SK-N-SH (cell line): ENCODE measurements around the gene NRCAM. TPM values are rescaled to one million over a fixed set of nuclear protein-coding genes. Genes with fewer than 3 reads are reported as not detected.
"Not testable (repeated sequence)": the region's sequence is repeated elsewhere in the genome, so short reads cannot be mapped to it uniquely, and the experiment has no call there.

Source experiments
- CTCF ChIA-PET: fragments of 300-600, 350-600 bp; formaldehyde crosslinking; extraction: SDS; loops from one replicate; lab custom pipeline; 2021; lab: Yijun Ruan, JAX
- POLR2A ChIA-PET: fragments of 350-600 bp; sonication (Branson Sonifier 250); formaldehyde crosslinking; extraction: SDS; loops from one replicate; lab custom pipeline; 2020; ENCODE audit warnings: antibody characterized with exemption, inconsistent platforms; lab: Yijun Ruan, JAX
- DNase-seq: peaks from one replicate; pipeline ENCODE4 v3.0.0; 2012
- H2AFZ ChIP-seq: fragments of 200-600 bp; sonication (generic); 2 replicates; pipeline ENCODE4 v1.8.1; 2016; ENCODE audit warnings: antibody characterized with exemption, mild to moderate bottlenecking, low read depth
- H3F3A ChIP-seq: fragments of 200-600 bp; sonication (generic); replicated peaks from 2 replicates; pipeline ENCODE3; 2016; ENCODE audit warnings: antibody characterized with exemption, mild to moderate bottlenecking; ENCODE audit not compliant: insufficient read depth
- H3K27ac ChIP-seq, 2 experiments: fragments of 200-500 bp in 1 of 2; fragments of 200-600 bp in 1 of 2; sonication (Bioruptor generic) in 1 of 2; sonication (generic), shearing (Covaris generic) in 1 of 2; 2 replicates each; pipeline versions ENCODE4 v1.5.1 to v1.6.1; 2014 to 2016; ENCODE audit warnings: low read depth in 2 of 2, inconsistent platforms in 1 of 2, low read length in 1 of 2, mild to moderate bottlenecking in 1 of 2, mixed read lengths in 1 of 2
- H3K27me3 ChIP-seq: fragments of 200-600 bp; sonication (generic), shearing (Covaris generic); 2 replicates; pipeline ENCODE4 v1.6.1; 2016; ENCODE audit warnings: mixed run types; ENCODE audit not compliant: insufficient read depth
- H3K36me3 ChIP-seq, 2 experiments: fragments of 200-500 bp in 1 of 2; fragments of 200-600 bp in 1 of 2; sonication (Bioruptor generic) in 1 of 2; sonication (generic) in 1 of 2; replicated peaks in 1 of 2; 2 replicates each; pipeline versions ENCODE3 to v1.5.1; 2014 to 2016; ENCODE audit warnings: low read length in 1 of 2, mild to moderate bottlenecking in 1 of 2; ENCODE audit not compliant: insufficient read depth in 2 of 2, control insufficient read depth in 1 of 2
- H3K4me1 ChIP-seq, 2 experiments: fragments of 200-500 bp in 1 of 2; fragments of 200-600 bp in 1 of 2; sonication (Bioruptor generic) in 1 of 2; sonication (generic), shearing (Covaris generic) in 1 of 2; 2 replicates each; pipeline versions ENCODE4 v1.5.1 to v1.6.1; 2014 to 2016; ENCODE audit warnings: low read depth in 1 of 2, low read length in 1 of 2, mixed run types in 1 of 2; ENCODE audit not compliant: insufficient read depth in 2 of 2, control insufficient read depth in 1 of 2
- H3K4me2 ChIP-seq: fragments of 200-600 bp; sonication (generic), shearing (Covaris generic); 2 replicates; pipeline ENCODE4 v1.6.1; 2017; ENCODE audit warnings: mixed run types
- H3K4me3 ChIP-seq, 2 experiments: fragments of 200-500 bp in 1 of 2; fragments of 200-600 bp in 1 of 2; sonication (Bioruptor generic) in 1 of 2; sonication (generic), shearing (Covaris generic) in 1 of 2; 2 replicates each; pipeline versions ENCODE4 v1.5.1 to v1.8.1; 2014 to 2016; ENCODE audit warnings: low read depth in 2 of 2, inconsistent platforms in 1 of 2, low read length in 1 of 2, mild to moderate bottlenecking in 1 of 2, mixed read lengths in 1 of 2, moderate library complexity in 1 of 2
- H3K79me2 ChIP-seq: fragments of 200-600 bp; sonication (generic); 2 replicates; pipeline ENCODE4 v1.8.1; 2017; ENCODE audit warnings: mild to moderate bottlenecking; ENCODE audit not compliant: insufficient read depth
- H3K9ac ChIP-seq: fragments of 200-600 bp; sonication (generic); 2 replicates; pipeline ENCODE4 v1.6.1; 2017; ENCODE audit warnings: mixed run types
- H3K9me2 ChIP-seq: fragments of 200-600 bp; sonication (generic); 2 replicates; pipeline ENCODE4 v1.6.1; 2017; ENCODE audit warnings: mixed run types
- H3K9me3 ChIP-seq: fragments of 200-600 bp; sonication (generic); 2 replicates; pipeline ENCODE4 v1.6.1; 2017; ENCODE audit warnings: mixed run types, mild to moderate bottlenecking, moderate library complexity
- H4K20me1 ChIP-seq: fragments of 200-600 bp; sonication (generic); 2 replicates; pipeline ENCODE4 v1.6.1; 2017; ENCODE audit warnings: mild to moderate bottlenecking, mixed run types; ENCODE audit not compliant: insufficient read depth
- EZH2phosphoT487 ChIP-seq: fragments of 200-600 bp; sonication (generic); IDR thresholded peaks from 2 replicates; pipeline ENCODE4 v1.6.1; 2017; ENCODE audit warnings: low read depth, mixed run types, mild to moderate bottlenecking, antibody characterized with exemption, moderate library complexity, borderline replicate concordance
- FOSL2 ChIP-seq: IDR thresholded peaks from 2 replicates; pipeline ENCODE4 v1.4.0; 2012; ENCODE audit warnings: low read depth, mild to moderate bottlenecking, moderate library complexity, borderline replicate concordance
- GABPA ChIP-seq: IDR thresholded peaks from 2 replicates; pipeline ENCODE4 v1.4.0; 2012; ENCODE audit warnings: low read depth, mild to moderate bottlenecking
- JUND ChIP-seq: IDR thresholded peaks from 2 replicates; pipeline ENCODE4 v1.4.0; 2012
- MEF2A ChIP-seq: IDR thresholded peaks from 2 replicates; pipeline ENCODE4 v1.4.0; 2012; ENCODE audit warnings: low read depth, borderline replicate concordance
- RCOR1 ChIP-seq: fragments of 150-350 bp; IDR thresholded peaks from 2 replicates; pipeline ENCODE4 v1.6.1; 2017; ENCODE audit warnings: antibody characterized with exemption, low read length
- WGBS: methylation state at CpG from one replicate; pipeline ENCODE4 v1.1.6; 2017; ENCODE audit warnings: low lambda C conversion rate; 5-methylcytosine and 5-hydroxymethylcytosine counted together
- polyA plus RNA-seq, 3 experiments: library from polyadenylated mRNA; depleted of rRNA; stranded (reverse); fragments of >200 nt; gene quantifications; 2 replicates each; pipeline ENCODE4 v1.2.3, GENCODE V29; 2012
- TF ChIP-seq, protein P1 (sequence below): fragments of 150-350 bp; IDR thresholded peaks from 2 replicates; pipeline ENCODE4 v1.6.1; 2017; ENCODE audit warnings: antibody characterized with exemption, low read length, low read depth, borderline replicate concordance
- TF ChIP-seq, protein P2 (sequence below): IDR thresholded peaks from 2 replicates; pipeline ENCODE4 v1.6.1; 2012; ENCODE audit warnings: mild to moderate bottlenecking, low read depth, low read length, moderate library complexity

Gene NRCAM
- polyA plus RNA-seq, 1 of the 3 experiments (the other 2 are of a cell fraction) = 1.1 TPM

- H3K79me2 ChIP-seq, H3K4me3 ChIP-seq, H3K27ac ChIP-seq, H2AFZ ChIP-seq, POLR2A ChIA-PET, H3K4me1 ChIP-seq, DNase-seq, H3K9me2 ChIP-seq, H3K4me2 ChIP-seq, H4K20me1 ChIP-seq, H3K36me3 ChIP-seq, H3K27me3 ChIP-seq, H3K9me3 ChIP-seq, H3K9ac ChIP-seq, H3F3A ChIP-seq: not testable (repeated sequence)
- CTCF ChIA-PET = interaction anchor here (1.4 kb wide), 1 partner anchor 9 kb away, joined by 3 read pairs; no protein-coding TSS in a partner anchor
- 96% methylated on average over 1 of the region's 1 CpG for WGBS
Measured at GRCh38 chr7:108272891-108273290, 183.3 kb downstream of the NRCAM start.

DNA sequence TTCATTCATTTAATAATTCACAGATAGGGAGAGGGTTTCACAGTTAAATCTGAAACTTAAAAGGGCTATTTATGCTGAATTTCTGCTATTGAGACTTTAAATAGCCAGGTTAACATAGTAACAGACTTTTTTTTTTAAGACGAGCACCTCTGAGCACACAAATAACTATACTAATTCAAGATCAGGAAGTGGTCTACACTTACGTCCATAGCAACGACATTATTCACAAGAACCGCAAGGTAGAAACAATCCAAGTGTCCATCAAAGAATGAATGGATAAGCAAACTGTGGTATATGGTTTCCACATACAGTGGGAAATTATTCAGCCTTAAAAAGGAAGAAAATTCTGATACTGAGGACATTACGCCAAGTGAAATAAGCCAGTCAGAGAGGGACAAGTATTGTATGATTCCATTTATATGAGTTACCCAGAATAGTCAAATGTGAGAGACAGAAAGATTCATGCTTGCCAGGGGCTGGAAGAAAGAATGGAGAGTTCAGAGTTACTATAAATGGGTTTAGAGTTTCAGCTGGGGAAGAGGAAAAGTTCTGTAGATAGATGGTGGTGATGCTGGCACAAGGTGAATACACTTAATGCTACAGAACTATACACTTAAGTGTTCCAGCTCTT, 185.7 kb downstream of the NRCAM start:
- H3K79me2 ChIP-seq = no peaks in the 10 kb centered on the region
- no peaks in the 10 kb centered on the region for H3F3A ChIP-seq
- ChIA-PET CTCF (no interaction called here), POLR2A (no interaction called here)
- H2AFZ ChIP-seq = no peak overlapping the region
- 85% methylated on average over 5 of the region's 5 CpGs for WGBS
- H3K27me3 ChIP-seq = no peaks in the 10 kb centered on the region
- H3K9ac ChIP-seq = no peak overlapping the region
- H3K9me3 ChIP-seq = no peaks in the 10 kb centered on the region
- H3K36me3 ChIP-seq = no peaks in the 10 kb centered on the region
- H3K4me3 ChIP-seq = no peak overlapping the region
- no peak overlapping the region for H3K4me2 ChIP-seq
- H3K27ac ChIP-seq = no peak overlapping the region
- no peaks in the 10 kb centered on the region for H4K20me1 ChIP-seq
- no peak for TF ChIP-seq MEF2A
- TF ChIP-seq GABPA = no peak
- TF ChIP-seq RCOR1 = no peak
- TF ChIP-seq EZH2phosphoT487 = no peak
- TF ChIP-seq, protein P1, sequence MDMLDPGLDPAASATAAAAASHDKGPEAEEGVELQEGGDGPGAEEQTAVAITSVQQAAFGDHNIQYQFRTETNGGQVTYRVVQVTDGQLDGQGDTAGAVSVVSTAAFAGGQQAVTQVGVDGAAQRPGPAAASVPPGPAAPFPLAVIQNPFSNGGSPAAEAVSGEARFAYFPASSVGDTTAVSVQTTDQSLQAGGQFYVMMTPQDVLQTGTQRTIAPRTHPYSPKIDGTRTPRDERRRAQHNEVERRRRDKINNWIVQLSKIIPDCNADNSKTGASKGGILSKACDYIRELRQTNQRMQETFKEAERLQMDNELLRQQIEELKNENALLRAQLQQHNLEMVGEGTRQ = no peak
- TF ChIP-seq JUND = no peak
- TF ChIP-seq, protein P2, sequence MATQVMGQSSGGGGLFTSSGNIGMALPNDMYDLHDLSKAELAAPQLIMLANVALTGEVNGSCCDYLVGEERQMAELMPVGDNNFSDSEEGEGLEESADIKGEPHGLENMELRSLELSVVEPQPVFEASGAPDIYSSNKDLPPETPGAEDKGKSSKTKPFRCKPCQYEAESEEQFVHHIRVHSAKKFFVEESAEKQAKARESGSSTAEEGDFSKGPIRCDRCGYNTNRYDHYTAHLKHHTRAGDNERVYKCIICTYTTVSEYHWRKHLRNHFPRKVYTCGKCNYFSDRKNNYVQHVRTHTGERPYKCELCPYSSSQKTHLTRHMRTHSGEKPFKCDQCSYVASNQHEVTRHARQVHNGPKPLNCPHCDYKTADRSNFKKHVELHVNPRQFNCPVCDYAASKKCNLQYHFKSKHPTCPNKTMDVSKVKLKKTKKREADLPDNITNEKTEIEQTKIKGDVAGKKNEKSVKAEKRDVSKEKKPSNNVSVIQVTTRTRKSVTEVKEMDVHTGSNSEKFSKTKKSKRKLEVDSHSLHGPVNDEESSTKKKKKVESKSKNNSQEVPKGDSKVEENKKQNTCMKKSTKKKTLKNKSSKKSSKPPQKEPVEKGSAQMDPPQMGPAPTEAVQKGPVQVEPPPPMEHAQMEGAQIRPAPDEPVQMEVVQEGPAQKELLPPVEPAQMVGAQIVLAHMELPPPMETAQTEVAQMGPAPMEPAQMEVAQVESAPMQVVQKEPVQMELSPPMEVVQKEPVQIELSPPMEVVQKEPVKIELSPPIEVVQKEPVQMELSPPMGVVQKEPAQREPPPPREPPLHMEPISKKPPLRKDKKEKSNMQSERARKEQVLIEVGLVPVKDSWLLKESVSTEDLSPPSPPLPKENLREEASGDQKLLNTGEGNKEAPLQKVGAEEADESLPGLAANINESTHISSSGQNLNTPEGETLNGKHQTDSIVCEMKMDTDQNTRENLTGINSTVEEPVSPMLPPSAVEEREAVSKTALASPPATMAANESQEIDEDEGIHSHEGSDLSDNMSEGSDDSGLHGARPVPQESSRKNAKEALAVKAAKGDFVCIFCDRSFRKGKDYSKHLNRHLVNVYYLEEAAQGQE = no peak
- no peak for TF ChIP-seq FOSL2
- no peaks in the 10 kb centered on the region for H3K9me2 ChIP-seq
- DNase-seq = no peak
- peaks cover 5 to 19% of the 10 kb centered on the region in 2 experiments; a peak in 3 of 4 replicates for H3K4me1 ChIP-seq
